Erythroblast (primary cell): ENCODE results near the gene TEPSIN.

Experiments used
- GATA1 ChIP-seq: IDR thresholded peaks from 2 replicates; pipeline ENCODE4 v1.6.1; 2011; ENCODE audit warnings: low read depth, mild to moderate bottlenecking, control low read depth, low read length, moderate library complexity
- POLR2A ChIP-seq: IDR thresholded peaks from 2 replicates; pipeline ENCODE4 v1.6.1; 2011; ENCODE audit warnings: mild to moderate bottlenecking, low read length

DNA sequence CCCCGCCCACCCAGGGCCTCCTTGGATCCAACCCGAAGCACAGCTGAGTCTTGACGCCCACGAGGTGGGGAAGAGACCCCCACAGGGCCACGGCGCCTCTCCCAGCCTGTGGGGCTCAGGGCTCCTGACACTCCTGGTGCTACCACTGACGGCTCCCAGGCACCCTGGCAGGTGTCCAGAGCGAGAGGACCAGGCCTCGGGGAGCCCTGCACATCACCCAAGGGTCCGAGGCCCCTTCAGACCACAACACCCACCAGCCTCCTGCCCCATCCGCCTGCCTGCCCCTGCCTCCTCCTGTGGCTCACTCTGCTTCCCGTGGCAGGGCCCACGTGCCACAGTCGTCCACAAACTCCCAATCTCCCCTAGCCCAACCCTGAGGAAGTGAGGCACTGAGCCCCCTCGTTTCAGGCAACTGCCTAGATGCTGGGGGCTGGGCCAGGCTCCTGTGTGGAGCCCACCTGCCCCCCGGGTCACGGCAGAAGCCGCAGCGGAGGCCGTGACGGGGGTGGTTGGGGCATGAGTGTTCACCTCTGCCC is 44.6 kb downstream of the TEPSIN start:
- TF ChIP-seq POLR2A (no peak), GATA1 (no peak)
